K562 (cell line): Measurements from ENCODE around the gene CXCL16.

Experiments
- RBBP5 ChIP-seq: fragments of 200-600 bp; sonication (generic); IDR thresholded peaks from 2 replicates; pipeline ENCODE4 v1.6.1; 2012; ENCODE audit warnings: borderline replicate concordance, mild to moderate bottlenecking, low read length, control low read depth, inconsistent platforms; ENCODE audit not compliant: insufficient read depth, poor library complexity, severe bottlenecking
- TF ChIP-seq, protein P1 (sequence below): sonication (generic); formaldehyde crosslinking; IDR thresholded peaks from 2 replicates; pipeline ENCODE4 v1.8.0; 2022; ENCODE audit warnings: mild to moderate bottlenecking, missing genetic modification reagents, borderline replicate concordance

DNA sequence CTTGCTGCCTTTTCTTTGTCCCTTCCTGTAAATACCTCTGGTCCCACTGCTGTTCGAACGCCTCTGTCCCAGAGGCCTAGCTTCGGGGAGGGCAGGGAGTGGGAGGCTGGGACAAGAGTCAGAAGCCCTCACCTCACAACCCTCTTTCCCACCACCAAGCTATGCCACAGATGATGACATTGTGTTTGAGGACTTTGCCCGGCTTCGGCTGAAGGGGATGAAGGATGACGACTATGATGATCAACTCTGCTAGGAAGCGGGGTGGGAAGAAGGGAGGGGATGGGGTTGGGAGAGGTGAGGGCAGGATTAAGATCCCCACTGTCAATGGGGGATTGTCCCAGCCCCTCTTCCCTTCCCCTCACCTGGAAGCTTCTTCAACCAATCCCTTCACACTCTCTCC lies 18.9 kb downstream of the CXCL16 start:
- TF ChIP-seq, protein P1, sequence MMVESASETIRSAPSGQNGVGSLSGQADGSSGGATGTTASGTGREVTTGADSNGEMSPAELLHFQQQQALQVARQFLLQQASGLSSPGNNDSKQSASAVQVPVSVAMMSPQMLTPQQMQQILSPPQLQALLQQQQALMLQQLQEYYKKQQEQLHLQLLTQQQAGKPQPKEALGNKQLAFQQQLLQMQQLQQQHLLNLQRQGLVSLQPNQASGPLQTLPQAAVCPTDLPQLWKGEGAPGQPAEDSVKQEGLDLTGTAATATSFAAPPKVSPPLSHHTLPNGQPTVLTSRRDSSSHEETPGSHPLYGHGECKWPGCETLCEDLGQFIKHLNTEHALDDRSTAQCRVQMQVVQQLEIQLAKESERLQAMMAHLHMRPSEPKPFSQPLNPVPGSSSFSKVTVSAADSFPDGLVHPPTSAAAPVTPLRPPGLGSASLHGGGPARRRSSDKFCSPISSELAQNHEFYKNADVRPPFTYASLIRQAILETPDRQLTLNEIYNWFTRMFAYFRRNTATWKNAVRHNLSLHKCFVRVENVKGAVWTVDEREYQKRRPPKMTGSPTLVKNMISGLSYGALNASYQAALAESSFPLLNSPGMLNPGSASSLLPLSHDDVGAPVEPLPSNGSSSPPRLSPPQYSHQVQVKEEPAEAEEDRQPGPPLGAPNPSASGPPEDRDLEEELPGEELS (CRISPR knock-in tag) = no peak
- TF ChIP-seq RBBP5 = no peak
